Sigmoid colon (tissue), 4 donors: ENCODE data around the gene CNTFR.

Source experiments
- POLR2A ChIP-seq, 2 donors: fragments of 450-650 bp; IDR thresholded peaks; one replicate each; pipeline ENCODE4 v1.6.1; 2016; ENCODE audit warnings: antibody characterized with exemption in 2 of 2, mild to moderate bottlenecking in 2 of 2, moderate library complexity in 2 of 2
- POLR2AphosphoS5 ChIP-seq, 4 donors: sonication (generic); formaldehyde crosslinking; IDR thresholded peaks; one replicate each; pipeline ENCODE4 v1.6.1; 2017; ENCODE audit warnings: antibody characterized with exemption in 4 of 4
- TF ChIP-seq, protein P1 (sequence below), 4 experiments: fragments of 450-650 bp in 3 of 4; fragments of 200-600 bp in 1 of 4; IDR thresholded peaks; one replicate each; pipeline ENCODE4 v1.5.1; 2016 to 2019; ENCODE audit warnings: antibody characterized with exemption in 4 of 4, mild to moderate bottlenecking in 3 of 4, moderate library complexity in 2 of 4

DNA sequence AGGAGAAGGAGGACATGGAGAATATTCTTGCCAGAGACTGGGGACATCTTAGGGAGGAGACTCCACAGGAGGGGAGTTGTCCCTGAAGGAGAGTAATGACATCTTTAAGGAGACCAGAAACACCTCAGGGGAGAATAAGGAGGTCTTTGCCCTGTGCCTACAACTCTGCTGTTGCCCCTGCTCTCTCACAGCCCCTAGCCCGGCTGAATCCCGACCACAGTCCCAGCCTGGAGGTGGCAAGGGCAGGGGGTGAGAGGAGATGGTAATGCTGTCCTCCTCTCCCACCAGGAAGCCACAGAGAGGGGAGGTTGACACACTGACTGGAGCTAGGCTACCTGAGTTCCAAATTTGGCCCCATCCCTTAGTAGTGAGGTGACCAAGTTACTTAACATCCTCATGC, 36.5 kb downstream of the CNTFR start:
- TF ChIP-seq POLR2AphosphoS5 (IDR thresholded peaks at IDR 0.05) (no peak), POLR2A (IDR thresholded peaks at IDR 0.05) (no peak)
- TF ChIP-seq, protein P1, sequence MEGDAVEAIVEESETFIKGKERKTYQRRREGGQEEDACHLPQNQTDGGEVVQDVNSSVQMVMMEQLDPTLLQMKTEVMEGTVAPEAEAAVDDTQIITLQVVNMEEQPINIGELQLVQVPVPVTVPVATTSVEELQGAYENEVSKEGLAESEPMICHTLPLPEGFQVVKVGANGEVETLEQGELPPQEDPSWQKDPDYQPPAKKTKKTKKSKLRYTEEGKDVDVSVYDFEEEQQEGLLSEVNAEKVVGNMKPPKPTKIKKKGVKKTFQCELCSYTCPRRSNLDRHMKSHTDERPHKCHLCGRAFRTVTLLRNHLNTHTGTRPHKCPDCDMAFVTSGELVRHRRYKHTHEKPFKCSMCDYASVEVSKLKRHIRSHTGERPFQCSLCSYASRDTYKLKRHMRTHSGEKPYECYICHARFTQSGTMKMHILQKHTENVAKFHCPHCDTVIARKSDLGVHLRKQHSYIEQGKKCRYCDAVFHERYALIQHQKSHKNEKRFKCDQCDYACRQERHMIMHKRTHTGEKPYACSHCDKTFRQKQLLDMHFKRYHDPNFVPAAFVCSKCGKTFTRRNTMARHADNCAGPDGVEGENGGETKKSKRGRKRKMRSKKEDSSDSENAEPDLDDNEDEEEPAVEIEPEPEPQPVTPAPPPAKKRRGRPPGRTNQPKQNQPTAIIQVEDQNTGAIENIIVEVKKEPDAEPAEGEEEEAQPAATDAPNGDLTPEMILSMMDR (IDR thresholded peaks at IDR 0.05), result no peak
